Stimulated activated CD4-positive, alpha-beta T cell treated with anti-CD3 and anti-CD28 coated beads, Interleukin-15, amount 100 ng/mL, for 1 hour (primary cell): Measurements from ENCODE around the gene ASXL1.
"Not testable (repeated sequence)": the region's sequence is repeated elsewhere in the genome, so short reads cannot be mapped to it uniquely, and the experiment has no call there.

Experiments used
- DNase-seq, 2 donors: peaks; one replicate each; pipeline ENCODE4 v3.0.0-alpha.2; 2020; ENCODE audit warnings: low read depth in 1 of 2, low spot score in 1 of 2

The ASXL1 gene

GRCh38 chr20:32359633-32360332, 1.7 kb downstream of the ASXL1 start:
- DNase-seq = no peak

DNA sequence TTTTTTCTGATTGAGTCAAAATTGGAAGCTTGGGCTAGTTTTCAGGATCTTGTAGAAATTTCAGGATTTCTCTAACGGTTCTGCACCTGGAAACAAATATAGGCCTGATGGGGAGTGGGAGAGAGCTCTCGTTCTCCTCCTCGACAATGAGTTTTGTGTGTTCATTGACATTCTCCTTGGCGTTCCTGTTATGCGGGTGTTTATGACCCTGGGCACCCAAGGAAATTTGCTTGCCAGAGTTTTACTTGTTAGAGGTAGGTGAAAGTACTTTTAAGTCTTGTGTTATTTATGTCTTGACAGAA, 2.2 kb downstream of the ASXL1 start:
- no peak for DNase-seq

DNA sequence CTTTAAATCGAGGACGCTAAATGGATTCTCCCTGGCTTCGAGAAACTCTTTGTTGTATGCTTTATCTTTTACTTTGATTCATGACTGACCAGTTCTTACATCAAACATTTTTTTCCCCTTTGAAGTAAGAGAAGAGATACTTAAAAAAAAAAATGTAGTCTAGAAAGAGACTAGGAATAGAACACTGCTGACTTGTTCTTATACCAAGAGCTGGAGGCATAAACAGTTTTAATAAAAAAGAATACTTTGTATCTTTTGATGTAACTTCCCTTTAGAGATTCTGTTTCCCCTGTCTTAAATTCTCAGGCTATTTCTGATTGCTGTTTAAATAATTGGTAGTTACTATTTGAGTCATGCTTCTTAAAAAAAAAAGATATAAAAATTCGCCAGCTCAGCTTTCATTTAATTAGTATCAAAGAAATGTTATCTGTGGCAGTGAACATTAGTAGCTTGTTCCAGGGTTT, 4.8 kb downstream of the ASXL1 start:
- DNase-seq = no peak

DNA sequence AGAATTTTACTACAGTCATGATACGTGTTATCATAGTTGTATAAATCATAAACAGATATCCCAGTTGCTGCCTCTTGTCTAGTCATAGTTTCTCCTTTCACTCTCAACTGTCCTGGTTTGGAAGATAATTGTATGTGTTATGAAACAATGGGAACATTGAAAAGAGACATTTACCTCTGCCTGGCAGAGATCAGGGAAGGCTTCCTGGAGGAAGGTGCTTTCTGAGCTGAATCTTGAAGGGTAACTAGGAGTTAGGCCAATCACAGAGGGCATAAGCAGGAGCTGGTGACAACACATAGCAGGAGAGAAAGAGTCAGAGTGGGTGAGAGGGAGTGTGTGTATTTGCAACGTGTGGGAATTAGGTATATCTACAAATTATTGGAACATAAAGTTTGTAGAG, 5.4 kb downstream of the ASXL1 start:
- no peak for DNase-seq

GRCh38 chr20:32364554-32365208, 6.5 kb downstream of the ASXL1 start:
- no peak for DNase-seq

DNA sequence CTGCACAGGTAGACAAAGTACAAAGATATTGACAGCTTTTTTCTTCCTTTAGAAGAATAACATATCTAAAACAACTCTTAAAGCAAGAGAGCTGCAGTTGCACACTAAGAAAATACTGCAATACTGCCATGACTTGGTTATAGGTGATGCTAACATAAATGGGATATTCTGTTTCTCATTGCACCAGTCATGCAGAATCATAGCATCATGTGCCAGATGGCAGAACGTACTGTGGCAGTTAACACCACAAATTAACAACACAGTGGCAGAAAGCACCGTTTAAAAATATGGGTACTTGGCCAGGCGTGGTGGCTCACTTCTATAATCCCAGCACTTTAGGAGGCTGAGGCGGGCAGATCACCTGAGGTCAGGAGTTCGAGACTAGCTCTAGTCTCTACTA, 7.4 kb downstream of the ASXL1 start:
- no peak for DNase-seq

- DNase-seq = no peak
Measured at GRCh38 chr20:32366380-32366779, 8.2 kb downstream of the ASXL1 start.

GRCh38 chr20:32368323-32368722, 10.2 kb downstream of the ASXL1 start:
- no peak for DNase-seq

GRCh38 chr20:32368925-32369324, 10.8 kb downstream of the ASXL1 start:
- DNase-seq = no peak

GRCh38 chr20:32370897-32371296, 12.8 kb downstream of the ASXL1 start:
- no peak for DNase-seq

DNA sequence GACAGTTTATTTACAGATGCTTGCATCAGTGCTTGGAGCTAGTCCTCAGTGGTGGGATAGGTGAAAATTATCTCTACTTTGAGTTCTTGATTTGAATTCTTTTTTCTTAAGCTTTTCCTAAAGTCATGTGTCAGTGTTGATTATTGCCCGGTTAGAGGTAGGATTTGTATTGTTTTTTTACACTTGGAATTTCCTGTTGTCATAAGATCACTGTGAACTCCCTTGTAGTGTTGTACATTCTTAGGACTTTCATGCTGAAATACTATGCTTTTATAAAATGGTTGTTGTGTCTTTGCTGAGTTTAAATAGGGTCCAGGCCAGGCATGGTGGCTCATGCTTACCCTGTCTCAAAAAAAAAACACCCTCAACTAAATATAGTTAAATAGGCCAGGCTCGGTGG, 20.3 kb downstream of the ASXL1 start:
- no peak for DNase-seq

- DNase-seq = not testable (repeated sequence)
Measured at GRCh38 chr20:32380037-32380436, 21.9 kb downstream of the ASXL1 start.

DNA sequence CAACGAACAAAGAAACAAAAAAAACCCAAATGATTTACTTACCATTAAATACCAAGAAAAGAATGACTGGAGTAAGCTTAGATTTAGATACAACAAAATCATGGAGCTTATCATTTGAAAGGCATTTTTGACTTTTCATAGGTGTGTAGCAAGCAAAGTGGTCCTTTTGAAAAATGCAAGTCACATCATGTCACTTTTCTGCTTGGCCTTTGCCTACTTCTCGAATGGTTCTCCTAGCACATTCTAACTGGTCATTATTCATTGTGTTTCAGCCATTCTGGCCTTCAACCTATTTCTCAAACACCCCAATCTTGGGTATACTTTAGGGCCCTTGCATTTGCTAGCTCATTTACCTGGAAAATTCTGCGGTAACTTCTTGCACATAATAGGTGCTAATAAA, 22.6 kb downstream of the ASXL1 start:
- no peak for DNase-seq

DNA sequence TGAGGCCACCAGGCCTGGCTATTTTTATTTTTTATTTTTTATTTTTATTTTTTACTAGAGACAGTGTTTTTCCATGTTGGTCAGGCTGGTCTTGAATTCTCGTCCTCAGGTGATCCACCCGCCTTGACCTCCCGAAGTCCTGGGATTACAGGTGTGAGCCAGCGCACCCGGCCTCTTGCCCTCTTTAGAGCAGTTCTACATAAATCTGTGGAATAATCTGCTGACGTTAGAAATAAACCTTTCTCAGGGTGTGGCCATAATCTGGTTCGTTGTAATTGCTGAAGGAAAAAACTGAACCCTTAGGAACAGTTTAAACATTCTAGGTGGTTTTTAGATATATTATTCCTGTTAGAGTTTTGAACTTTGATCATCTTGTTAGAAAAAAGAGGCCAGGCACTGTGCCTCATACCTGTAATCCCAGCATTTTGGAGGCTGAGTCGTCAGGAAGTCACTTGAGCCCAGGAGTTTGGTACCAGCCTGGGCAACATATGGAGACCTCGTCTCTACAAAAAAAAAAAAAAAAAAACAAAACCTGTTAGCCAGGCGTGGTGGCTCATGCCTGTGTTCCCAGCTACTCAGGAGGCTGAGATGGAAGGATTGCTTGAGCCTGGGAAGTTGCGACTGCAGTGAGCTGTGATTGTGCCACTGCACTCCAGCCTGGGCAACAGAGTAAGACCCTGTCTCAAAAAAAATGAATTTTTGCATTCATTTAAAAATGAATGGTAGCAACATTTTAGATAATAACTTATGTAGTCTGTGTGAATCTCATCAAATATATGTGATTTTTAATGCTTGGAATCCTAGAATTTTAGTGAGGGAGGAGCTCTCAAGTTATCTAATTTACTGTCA, 24.2 kb downstream of the ASXL1 start:
- DNase-seq = no peak

- DNase-seq = not testable (repeated sequence)
Measured at GRCh38 chr20:32383441-32383840, 25.3 kb downstream of the ASXL1 start.

- DNase-seq = no peak
Measured at GRCh38 chr20:32385541-32385940, 27.4 kb downstream of the ASXL1 start.

DNA sequence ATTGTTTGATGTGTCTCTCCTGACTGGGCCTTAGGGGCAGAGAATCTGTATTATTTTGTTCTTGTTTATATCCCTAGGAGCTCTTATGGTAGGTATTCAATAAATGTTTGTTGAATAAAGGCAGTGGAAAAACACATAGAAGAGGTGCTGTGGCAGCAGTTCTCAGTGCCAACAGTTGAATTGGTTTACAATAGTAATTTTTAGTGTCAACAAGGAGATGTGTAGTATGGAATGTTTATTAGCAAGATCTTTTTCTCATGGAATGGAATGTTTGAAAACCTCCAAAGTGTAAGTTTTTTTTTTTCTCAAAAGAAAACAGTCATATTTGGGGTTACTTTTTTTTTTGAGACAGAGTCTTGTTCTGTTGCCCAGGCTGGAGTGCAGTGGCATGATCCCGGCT, 28.0 kb downstream of the ASXL1 start:
- DNase-seq = no peak

GRCh38 chr20:32387252-32387651, 29.1 kb downstream of the ASXL1 start:
- DNase-seq = no peak

DNA sequence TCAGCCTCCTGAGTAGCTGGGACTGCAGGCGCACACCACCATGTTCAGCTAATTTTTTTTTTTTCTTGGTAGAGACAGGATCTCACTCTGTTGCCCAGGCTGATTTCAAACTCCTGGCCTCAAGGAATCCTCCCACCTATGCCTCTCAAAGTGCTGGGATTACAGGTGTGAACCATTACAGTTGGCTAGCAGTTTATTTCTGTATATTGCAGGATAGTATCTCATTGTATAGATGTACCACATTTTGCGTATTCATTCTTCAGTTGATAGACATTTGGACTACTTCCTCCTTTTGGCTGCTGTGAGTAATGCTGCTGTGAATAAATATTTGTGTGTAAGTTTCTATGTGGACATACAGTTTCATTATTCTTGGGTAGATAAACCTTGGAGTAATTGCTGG, 32.9 kb downstream of the ASXL1 start:
- DNase-seq = no peak

DNA sequence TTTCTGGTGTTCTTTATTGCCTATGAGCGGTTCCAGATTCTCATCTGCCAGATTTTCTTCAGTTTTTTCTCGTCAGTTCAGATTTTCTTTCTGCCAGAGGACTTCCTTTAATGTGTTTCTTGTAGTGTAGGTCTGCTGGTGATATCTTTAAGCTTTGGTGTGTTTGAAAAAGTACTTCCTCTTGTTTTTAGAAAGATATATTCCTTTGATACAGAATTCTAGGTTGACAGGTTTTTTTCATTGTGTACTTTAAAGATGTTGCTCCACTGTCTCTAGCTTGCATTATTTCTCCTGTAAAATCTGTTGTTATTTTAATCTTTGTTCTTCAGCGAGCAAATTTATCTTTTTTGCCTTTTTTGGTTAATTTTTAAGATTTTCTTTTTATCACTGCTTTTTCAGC, 36.9 kb downstream of the ASXL1 start:
- no peak for DNase-seq

DNA sequence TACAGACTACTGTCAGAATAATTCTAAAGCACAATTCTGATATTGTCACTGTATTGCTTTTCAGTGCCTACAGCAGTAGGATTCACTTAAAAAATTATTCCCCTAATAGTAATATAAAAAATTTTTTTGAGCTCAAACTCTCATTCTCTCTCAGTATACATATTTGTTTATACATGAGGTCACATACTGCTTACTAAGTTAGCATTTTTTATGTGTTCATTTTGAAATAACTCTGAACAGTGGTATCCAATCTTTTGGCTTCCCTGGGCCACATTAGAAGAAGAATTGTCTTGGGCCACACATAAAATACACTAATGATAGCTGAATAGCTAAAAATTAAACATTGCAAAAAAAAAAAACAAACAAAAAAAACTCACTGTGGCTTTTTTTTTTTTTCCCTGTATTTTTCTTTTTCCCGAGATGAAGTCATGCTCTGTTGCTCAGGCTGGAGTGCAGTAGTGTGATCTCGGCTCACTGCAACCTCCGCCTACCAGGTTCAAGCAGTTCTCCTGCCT, 38.6 kb downstream of the ASXL1 start:
- DNase-seq = no peak

GRCh38 chr20:32397567-32398084, 39.5 kb downstream of the ASXL1 start:
- DNase-seq = no peak
